ENCODE data around the gene EFCAB6. TPM values are rescaled to one million over a fixed set of nuclear protein-coding genes. Genes with fewer than 3 reads are reported as not detected.

The EFCAB6 gene
- polyA plus RNA-seq, 3 donors, result not detected

DNA sequence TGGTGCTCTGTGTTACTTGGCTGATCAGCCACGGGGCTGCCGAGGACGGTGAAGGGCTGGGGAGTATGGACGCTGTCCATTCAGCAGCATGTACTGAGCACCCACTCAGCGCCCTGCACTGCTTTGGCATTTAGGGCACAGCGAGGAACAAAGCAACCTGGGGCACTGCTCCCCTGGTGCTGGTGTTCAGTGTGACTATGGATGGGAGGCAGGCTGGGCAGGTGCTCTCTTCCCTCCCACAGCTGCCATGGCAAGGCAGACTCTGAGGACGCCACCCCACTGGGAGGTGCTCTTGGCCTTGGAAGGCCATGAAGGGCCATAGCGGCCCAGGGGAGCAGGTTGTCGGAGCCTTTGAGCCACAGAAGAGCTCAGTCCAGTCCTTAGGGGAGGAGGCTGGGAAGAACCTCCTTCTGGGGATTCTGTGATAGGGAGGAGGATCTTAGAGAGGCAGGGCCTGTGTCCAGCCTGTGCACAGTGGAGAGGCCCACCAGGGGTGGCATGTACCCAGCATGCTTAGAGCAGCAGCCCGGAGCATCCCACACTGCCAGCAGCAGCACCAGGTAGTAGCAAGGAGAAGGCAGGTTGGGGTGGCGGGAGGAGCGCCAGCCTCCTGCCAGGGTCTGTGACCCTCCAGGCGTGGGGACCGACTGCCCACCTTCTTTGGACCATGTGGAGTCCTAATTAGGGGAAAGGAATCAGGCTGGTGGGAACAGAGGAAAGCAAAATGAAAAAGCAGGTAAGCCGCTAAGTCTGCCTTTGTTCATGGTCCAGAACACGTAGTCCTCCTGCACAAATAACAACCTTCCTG is 258.4 kb downstream of the EFCAB6 start:
- Histone ChIP-seq H3K9ac (ENCODE audit: insufficient read depth, low read length, poor library complexity, severe bottlenecking) (no peak overlapping the region), H3K27me3 (ENCODE audit: control insufficient read depth in 2 of 2, insufficient read depth in 2 of 2, low read length in 2 of 2) (no peaks in the 10 kb centered on the region), H3K9me3 (replicated peaks in 1 of 2; ENCODE audit: control insufficient read depth in 1 of 2, insufficient read depth in 1 of 2, low read length in 2 of 2) (peaks cover 0 to 9% of the 10 kb centered on the region in 2 donors), H3K36me3 (replicated peaks in 1 of 2; ENCODE audit: control insufficient read depth in 1 of 2, insufficient read depth in 2 of 2, low read length in 2 of 2) (no peaks in the 10 kb centered on the region), H2AFZ (ENCODE audit: insufficient read depth, low read depth, low read length, poor library complexity, severe bottlenecking) (no peak overlapping the region), H3K79me2 (ENCODE audit: insufficient read depth, low read length) (no peaks in the 10 kb centered on the region), H4K20me1 (ENCODE audit: insufficient read depth, low read length) (no peaks in the 10 kb centered on the region), H3K27ac (ENCODE audit: low read depth in 1 of 2, low read length in 2 of 2) (no peak overlapping the region), H3K4me2 (replicated peaks; ENCODE audit: extremely low read depth, low read length, poor library complexity, severe bottlenecking) (no peak overlapping the region), H3K4me1 (ENCODE audit: control insufficient read depth in 1 of 2, insufficient read depth in 2 of 2, low read length in 2 of 2) (no peaks in the 10 kb centered on the region), H3K4me3 (replicated peaks in 1 of 3; ENCODE audit: low read depth in 2 of 3, low read length in 3 of 3) (no peak overlapping the region)
- Mint-ChIP-seq H3K36me3 (no peaks in the 10 kb centered on the region), H3K27me3 (ENCODE audit: low read depth in 3 of 3) (peaks cover 0 to 6% (median 4%) of the 10 kb centered on the region in 3 donors), H3K4me3 (no peak overlapping the region), H3K9me3 (peaks cover 0 to 11% (median 4%) of the 10 kb centered on the region in 7 donors), H3K27ac (no peak overlapping the region), H3K4me1 (no peaks in the 10 kb centered on the region)
- TF ChIP-seq, protein P1, sequence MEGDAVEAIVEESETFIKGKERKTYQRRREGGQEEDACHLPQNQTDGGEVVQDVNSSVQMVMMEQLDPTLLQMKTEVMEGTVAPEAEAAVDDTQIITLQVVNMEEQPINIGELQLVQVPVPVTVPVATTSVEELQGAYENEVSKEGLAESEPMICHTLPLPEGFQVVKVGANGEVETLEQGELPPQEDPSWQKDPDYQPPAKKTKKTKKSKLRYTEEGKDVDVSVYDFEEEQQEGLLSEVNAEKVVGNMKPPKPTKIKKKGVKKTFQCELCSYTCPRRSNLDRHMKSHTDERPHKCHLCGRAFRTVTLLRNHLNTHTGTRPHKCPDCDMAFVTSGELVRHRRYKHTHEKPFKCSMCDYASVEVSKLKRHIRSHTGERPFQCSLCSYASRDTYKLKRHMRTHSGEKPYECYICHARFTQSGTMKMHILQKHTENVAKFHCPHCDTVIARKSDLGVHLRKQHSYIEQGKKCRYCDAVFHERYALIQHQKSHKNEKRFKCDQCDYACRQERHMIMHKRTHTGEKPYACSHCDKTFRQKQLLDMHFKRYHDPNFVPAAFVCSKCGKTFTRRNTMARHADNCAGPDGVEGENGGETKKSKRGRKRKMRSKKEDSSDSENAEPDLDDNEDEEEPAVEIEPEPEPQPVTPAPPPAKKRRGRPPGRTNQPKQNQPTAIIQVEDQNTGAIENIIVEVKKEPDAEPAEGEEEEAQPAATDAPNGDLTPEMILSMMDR (IDR thresholded peaks at IDR 0.05), result no peak
- no peak for DNase-seq
- 91% methylated on average over 15 of the region's 16 CpGs for WGBS (ENCODE audit: insufficient coverage)
- intact Hi-C loops (cut with micrococcal nuclease), result no loop called here

DNA sequence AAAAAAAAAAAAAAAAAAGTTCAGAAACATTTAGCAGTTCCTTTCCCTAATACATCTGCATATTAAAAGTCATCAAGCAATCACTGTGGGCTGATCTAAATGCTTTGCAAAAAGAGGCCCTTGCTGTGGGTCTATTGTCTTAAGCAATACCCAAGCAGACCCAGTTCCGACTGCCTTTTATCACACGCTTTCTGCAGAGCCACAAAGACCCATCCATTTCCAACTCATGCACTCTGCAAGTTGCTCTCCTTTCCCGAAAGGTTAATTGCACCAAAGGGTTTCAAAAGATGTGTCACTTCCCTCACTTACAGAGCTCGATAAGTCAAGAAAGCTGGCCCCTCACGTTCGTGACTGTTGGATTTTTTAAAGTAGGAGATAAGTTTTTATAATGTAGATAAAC is 261.4 kb downstream of the EFCAB6 start:
- H3K4me3 Mint-ChIP-seq, result no peak overlapping the region
- Histone ChIP-seq H3K9me3 (replicated peaks in 1 of 2; ENCODE audit: control insufficient read depth in 1 of 2, insufficient read depth in 1 of 2, low read length in 2 of 2) (no peaks in the 10 kb centered on the region), H3K79me2 (ENCODE audit: insufficient read depth, low read length) (no peaks in the 10 kb centered on the region), H3K4me1 (ENCODE audit: control insufficient read depth in 1 of 2, insufficient read depth in 2 of 2, low read length in 2 of 2) (no peaks in the 10 kb centered on the region), H4K20me1 (ENCODE audit: insufficient read depth, low read length) (no peaks in the 10 kb centered on the region), H2AFZ (ENCODE audit: insufficient read depth, low read depth, low read length, poor library complexity, severe bottlenecking) (no peak overlapping the region), H3K27me3 (ENCODE audit: control insufficient read depth in 2 of 2, insufficient read depth in 2 of 2, low read length in 2 of 2) (no peaks in the 10 kb centered on the region), H3K36me3 (replicated peaks in 1 of 2; ENCODE audit: control insufficient read depth in 1 of 2, insufficient read depth in 2 of 2, low read length in 2 of 2) (no peaks in the 10 kb centered on the region), H3K4me2 (replicated peaks; ENCODE audit: extremely low read depth, low read length, poor library complexity, severe bottlenecking) (no peak overlapping the region), H3K4me3 (replicated peaks in 1 of 3; ENCODE audit: low read depth in 2 of 3, low read length in 3 of 3) (no peak overlapping the region), H3K27ac (ENCODE audit: low read depth in 1 of 2, low read length in 2 of 2) (no peak overlapping the region), H3K9ac (ENCODE audit: insufficient read depth, low read length, poor library complexity, severe bottlenecking) (no peak overlapping the region)
- no peaks in the 10 kb centered on the region for H3K36me3 Mint-ChIP-seq
- H3K4me1 Mint-ChIP-seq, result no peaks in the 10 kb centered on the region
- 92% methylated on average over 2 of the region's 6 CpGs for WGBS (ENCODE audit: insufficient coverage)
- no peak overlapping the region for H3K27ac Mint-ChIP-seq
- no peak for DNase-seq
- TF ChIP-seq, protein P1 (IDR thresholded peaks at IDR 0.05), result no peak
- peaks cover 2 to 6% (median 4%) of the 10 kb centered on the region in 3 donors for H3K27me3 Mint-ChIP-seq (ENCODE audit: low read depth in 3 of 3)
- H3K9me3 Mint-ChIP-seq, result peaks cover 0 to 5% (median 0%) of the 10 kb centered on the region in 7 donors
- intact Hi-C loops (cut with micrococcal nuclease), result no loop called here

Measured in CD14-positive monocyte (primary cell).